ENCODE measurements around the gene TPCN2.

GRCh38 chr11:69039501-69039900, 9.2 kb upstream of the TPCN2 start:
- TF ChIP-seq GATA2 (IDR thresholded peaks at IDR 0.05; ENCODE audit: low read depth, low read length) (no peak), GATA3 (IDR thresholded peaks at IDR 0.05; ENCODE audit: low read depth, low read length) (no peak)

Measured in SH-SY5Y (cell line).